K562 (cell line): ENCODE results near the gene HSPA1L. TPM values are rescaled to one million over a fixed set of nuclear protein-coding genes. Genes with fewer than 3 reads are reported as not detected.

Source experiments
- ATF1 ChIP-seq, 2 experiments: fragments of 450-650 bp in 1 of 2; IDR thresholded peaks; 2 replicates each; pipeline ENCODE4 v1.6.1; 2016; ENCODE audit warnings: missing compliant biosample characterization in 1 of 2, missing genetic modification characterization in 1 of 2
- CBFA2T3 ChIP-seq: fragments of 450-650 bp; IDR thresholded peaks from 2 replicates; pipeline ENCODE4 v1.6.1; 2017
- DLX4 ChIP-seq: fragments of 250-450 bp; sonication (Bioruptor Pico); IDR thresholded peaks from 2 replicates; pipeline ENCODE4 v1.6.1; 2021; ENCODE audit warnings: mild to moderate bottlenecking
- E2F3 ChIP-seq: fragments of 250-450 bp; sonication (Bioruptor Pico); IDR thresholded peaks from 2 replicates; pipeline ENCODE4 v1.4.0; 2020; ENCODE audit warnings: mild to moderate bottlenecking
- ELF2 ChIP-seq: fragments of 250-450 bp; sonication (Bioruptor Pico); IDR thresholded peaks from 2 replicates; pipeline ENCODE4 v1.5.0; 2021; ENCODE audit warnings: mild to moderate bottlenecking
- EP400 ChIP-seq: fragments of 450-650 bp; IDR thresholded peaks from 2 replicates; pipeline ENCODE4 v1.6.1; 2017; ENCODE audit warnings: antibody characterized with exemption, mild to moderate bottlenecking, moderate library complexity
- GTF2E2 ChIP-seq: fragments of 200-800 bp; sonication (Bioruptor generic); IDR thresholded peaks from 2 replicates; pipeline ENCODE4 v1.6.1; 2016; ENCODE audit warnings: missing genetic modification characterization, missing compliant biosample characterization
- MNT ChIP-seq, 2 experiments: fragments of 450-650 bp; conservative IDR thresholded peaks; 2 replicates each; pipeline ENCODE4 v1.6.1; 2017; ENCODE audit warnings: mild to moderate bottlenecking in 2 of 2, moderate library complexity in 2 of 2
- OTX1 ChIP-seq: fragments of 450-650 bp; formaldehyde crosslinking; IDR thresholded peaks from 2 replicates; pipeline ENCODE4 v1.4.0; 2022; ENCODE audit warnings: mild to moderate bottlenecking
- PPARD ChIP-seq: fragments of 250-450 bp; sonication (Bioruptor Pico); IDR thresholded peaks from 2 replicates; pipeline ENCODE4 v1.8.0; 2022; ENCODE audit warnings: inconsistent platforms, mild to moderate bottlenecking, moderate library complexity
- RUNX1 ChIP-seq: sonication (generic); IDR thresholded peaks from 2 replicates; pipeline ENCODE4 v1.6.1; 2016; ENCODE audit warnings: antibody characterized with exemption, low read depth
- SMAD3 ChIP-seq: fragments of 450-650 bp; formaldehyde crosslinking; conservative IDR thresholded peaks from 2 replicates; pipeline ENCODE4 v1.4.0; 2020; ENCODE audit warnings: mild to moderate bottlenecking
- ZBED1 ChIP-seq: IDR thresholded peaks from 2 replicates; pipeline ENCODE4 v1.6.1; 2014
- ZBTB7A ChIP-seq: IDR thresholded peaks from 2 replicates; pipeline ENCODE4 v1.6.1; 2011; ENCODE audit warnings: low read depth, mild to moderate bottlenecking, low read length, moderate library complexity, borderline replicate concordance; ENCODE audit not compliant: control insufficient read depth
- ZNF311 ChIP-seq: fragments of 250-450 bp; sonication (Bioruptor Pico); IDR thresholded peaks from 2 replicates; pipeline ENCODE4 v1.4.0; 2020; ENCODE audit warnings: mild to moderate bottlenecking, moderate library complexity
- polyA plus RNA-seq, 8 experiments: library from polyadenylated mRNA; depleted of rRNA in 4 of 8; stranded (reverse) in 5 of 8; unstranded in 3 of 8; fragments of >200 nt; fragmentation: Nextera tagmentation in 2 of 8; fragmentation: Illumina TruSeq in 1 of 8; extraction: Ambion mirVana in 2 of 8; extraction: Trizol in 1 of 8; gene quantifications; 2 replicates each; pipeline versions ENCODE4 v1.2.1 to v1.2.3, GENCODE V29; 2011 to 2014; ENCODE audit warnings: inconsistent platforms in 1 of 8, missing spikeins in 1 of 8
- total RNA-seq, 7 experiments: library from RNA; depleted of rRNA in 6 of 7; stranded (reverse); fragments of >200 nt in 6 of 7; fragmentation: Illumina TruSeq in 2 of 7; extraction: Trizol in 2 of 7; gene quantifications; 2 replicates each; pipeline versions ENCODE4 v1.2.1 to v1.2.3, GENCODE V29; 2011 to 2021; ENCODE audit warnings: low replicate concordance in 1 of 7
- TF ChIP-seq, protein P1 (sequence below): sonication (generic); formaldehyde crosslinking; IDR thresholded peaks from 2 replicates; pipeline ENCODE4 v1.8.1; 2022; ENCODE audit warnings: missing genetic modification reagents

The HSPA1L gene
- total and polyA plus RNA-seq, 9 of the 15 experiments (the other 6 are each of a cell fraction or from before 2014, with no cell fraction given): 0.14 to 2.1 (median 1.3) TPM

GRCh38 chr6:31769684-31770371, 45.3 kb downstream of the HSPA1L start (continued):
- TF ChIP-seq RUNX1: peak; percentile 91; the same call in 1 of the 2 replicates
- TF ChIP-seq ZBTB7A: peak; percentile 79; the same call in 1 of the 2 replicates
- peak; percentile 60; the same call in 1 of the 2 replicates for TF ChIP-seq SMAD3
- no peak for TF ChIP-seq EP400
- TF ChIP-seq CBFA2T3: no peak; the same call in 1 of the 2 replicates
- peak; percentile 92 for TF ChIP-seq OTX1 (CRISPR knock-in tag)
- TF ChIP-seq ELF2 (CRISPR knock-in tag): 0 out of 2 replicates have a peak, but pooled peaks have one; percentile 35
- no peak for TF ChIP-seq ZBED1
- TF ChIP-seq E2F3: peak; percentile 19; the same call in 1 of the 2 replicates
- TF ChIP-seq DLX4 (CRISPR knock-in tag): no peak
- no peak for TF ChIP-seq MNT (conservative IDR thresholded peaks at IDR 0.05)
- TF ChIP-seq ATF1 (CRISPR knock-in tag; IDR thresholded peaks at IDR 0.05): no peak
- TF ChIP-seq ATF1 (tag; IDR thresholded peaks at IDR 0.05): 0 out of 2 replicates have a peak, but pooled peaks have one; percentile 30
- TF ChIP-seq ZNF311 (CRISPR knock-in tag): no peak
- no peak for TF ChIP-seq PPARD
- TF ChIP-seq, protein P1, sequence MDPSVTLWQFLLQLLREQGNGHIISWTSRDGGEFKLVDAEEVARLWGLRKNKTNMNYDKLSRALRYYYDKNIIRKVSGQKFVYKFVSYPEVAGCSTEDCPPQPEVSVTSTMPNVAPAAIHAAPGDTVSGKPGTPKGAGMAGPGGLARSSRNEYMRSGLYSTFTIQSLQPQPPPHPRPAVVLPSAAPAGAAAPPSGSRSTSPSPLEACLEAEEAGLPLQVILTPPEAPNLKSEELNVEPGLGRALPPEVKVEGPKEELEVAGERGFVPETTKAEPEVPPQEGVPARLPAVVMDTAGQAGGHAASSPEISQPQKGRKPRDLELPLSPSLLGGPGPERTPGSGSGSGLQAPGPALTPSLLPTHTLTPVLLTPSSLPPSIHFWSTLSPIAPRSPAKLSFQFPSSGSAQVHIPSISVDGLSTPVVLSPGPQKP (CRISPR knock-in tag): no peak
- no peak for TF ChIP-seq GTF2E2 (tag)
